ENCODE data around the gene ZNF772.
"Not testable (repeated sequence)": the region's sequence is repeated elsewhere in the genome, so short reads cannot be mapped to it uniquely, and the experiment has no call there.

DNA sequence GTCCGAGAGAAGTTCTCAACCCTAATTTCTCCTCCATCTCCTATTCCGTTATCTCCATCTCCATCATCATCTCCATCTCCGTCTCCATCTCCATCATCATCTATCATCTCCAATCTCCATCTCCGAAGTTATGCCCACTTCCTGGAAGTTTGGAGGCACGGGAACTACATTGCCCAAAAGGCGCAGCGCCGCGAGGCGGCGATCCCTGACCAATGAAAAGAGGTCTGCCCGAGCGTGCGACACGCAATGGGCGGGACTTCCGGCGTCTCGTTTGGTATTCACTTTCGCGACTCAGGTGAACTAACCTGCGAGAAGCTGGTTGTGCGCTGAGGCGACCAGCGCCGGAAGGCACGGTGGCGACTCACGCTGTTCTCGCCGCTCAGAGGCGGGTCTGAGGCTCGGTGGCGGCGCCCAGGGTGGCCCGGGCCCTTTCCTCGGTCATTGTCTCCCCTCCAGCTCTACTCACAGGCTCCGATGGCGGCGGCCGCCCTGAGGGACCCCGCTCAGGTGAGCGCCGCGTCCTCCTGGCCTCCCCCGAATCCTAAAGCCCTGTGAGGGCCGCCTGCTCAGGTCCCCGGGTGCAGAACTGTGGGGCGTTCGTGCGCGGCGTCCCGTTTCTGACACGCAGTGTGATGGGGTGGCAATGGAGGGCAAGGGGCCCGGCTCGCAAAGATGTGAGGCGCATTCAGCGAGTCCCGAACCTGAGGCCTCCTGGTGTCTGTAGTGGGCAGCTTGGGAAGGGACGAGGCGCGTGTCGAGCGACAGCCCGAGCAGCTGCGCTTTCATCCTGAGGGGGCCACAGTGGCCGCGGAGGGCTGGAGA is 10.3 kb upstream of the ZNF772 start, which contains the start of gene ZNF419:
- TF ChIP-seq, protein P1, sequence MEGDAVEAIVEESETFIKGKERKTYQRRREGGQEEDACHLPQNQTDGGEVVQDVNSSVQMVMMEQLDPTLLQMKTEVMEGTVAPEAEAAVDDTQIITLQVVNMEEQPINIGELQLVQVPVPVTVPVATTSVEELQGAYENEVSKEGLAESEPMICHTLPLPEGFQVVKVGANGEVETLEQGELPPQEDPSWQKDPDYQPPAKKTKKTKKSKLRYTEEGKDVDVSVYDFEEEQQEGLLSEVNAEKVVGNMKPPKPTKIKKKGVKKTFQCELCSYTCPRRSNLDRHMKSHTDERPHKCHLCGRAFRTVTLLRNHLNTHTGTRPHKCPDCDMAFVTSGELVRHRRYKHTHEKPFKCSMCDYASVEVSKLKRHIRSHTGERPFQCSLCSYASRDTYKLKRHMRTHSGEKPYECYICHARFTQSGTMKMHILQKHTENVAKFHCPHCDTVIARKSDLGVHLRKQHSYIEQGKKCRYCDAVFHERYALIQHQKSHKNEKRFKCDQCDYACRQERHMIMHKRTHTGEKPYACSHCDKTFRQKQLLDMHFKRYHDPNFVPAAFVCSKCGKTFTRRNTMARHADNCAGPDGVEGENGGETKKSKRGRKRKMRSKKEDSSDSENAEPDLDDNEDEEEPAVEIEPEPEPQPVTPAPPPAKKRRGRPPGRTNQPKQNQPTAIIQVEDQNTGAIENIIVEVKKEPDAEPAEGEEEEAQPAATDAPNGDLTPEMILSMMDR (IDR thresholded peaks at IDR 0.05; ENCODE audit: low read depth, low read length): not testable (repeated sequence)
- not testable (repeated sequence) for TF ChIP-seq EZH2phosphoT487 (IDR thresholded peaks at IDR 0.05; ENCODE audit: low read depth)

Data from OCI-LY3 (cell line).